T-cell (primary cell): ENCODE results near the gene EPC2. TPM values are rescaled to one million over a fixed set of nuclear protein-coding genes. Genes with fewer than 3 reads are reported as not detected.
"Not testable (repeated sequence)": the region's sequence is repeated elsewhere in the genome, so short reads cannot be mapped to it uniquely, and the experiment has no call there.

Experiments used
- ATAC-seq, 4 experiments: fragments of 200-7000 bp in 3 of 4; fragments of 150-1000 bp in 1 of 4; cut with Tn5 transposase; replicated peaks in 1 of 4; 1 replicate in 3 of 4; 2 replicates in 1 of 4; pipeline ENCODE4 v1.10.0; 2021; ENCODE audit warnings: moderate library complexity in 3 of 4, mild to moderate bottlenecking in 2 of 4, moderate number of reproducible peaks in 1 of 4
- CTCF ChIA-PET, 2 donors: fragments of 300-600 bp; sonication (Branson Sonifier 250); formaldehyde crosslinking; loops; one replicate each; lab custom pipeline; 2022; ENCODE audit warnings: antibody characterized with exemption in 2 of 2; lab: Charles Lee
- POLR2A ChIA-PET, 2 donors: fragments of 300-600 bp; sonication (Branson Sonifier 250); formaldehyde crosslinking; loops; one replicate each; lab custom pipeline; 2022; ENCODE audit warnings: antibody characterized with exemption in 2 of 2; lab: Charles Lee
- DNase-seq, 35 experiments: peaks; one replicate each; pipeline versions ENCODE4 v3.0.0 to v3.0.0-alpha.2; 2013 to 2023
- H3K27ac ChIP-seq: one replicate; pipeline ENCODE4 v1.5.1; 2013; ENCODE audit warnings: low read length
- H3K27me3 ChIP-seq, 2 experiments: replicated peaks in 1 of 2; 1 replicate in 1 of 2; 2 replicates in 1 of 2; pipeline versions ENCODE4 v1.6.1 to v1.7.0; 2013; ENCODE audit warnings: low read length in 1 of 2, mixed read lengths in 1 of 2; ENCODE audit not compliant: control insufficient read depth in 2 of 2, insufficient read depth in 2 of 2; ENCODE audit errors: extremely low read depth in 1 of 2
- H3K36me3 ChIP-seq, 2 donors: 1 replicate in 1 of 2; 2 replicates in 1 of 2; pipeline versions ENCODE4 v1.6.1 to v1.7.0; 2013; ENCODE audit warnings: low read length in 1 of 2; ENCODE audit not compliant: control insufficient read depth in 2 of 2, insufficient read depth in 1 of 2; ENCODE audit errors: extremely low read depth in 1 of 2
- H3K4me1 ChIP-seq, 2 experiments: 1 replicate in 1 of 2; 2 replicates in 1 of 2; pipeline versions ENCODE4 v1.6.1 to v1.7.0; 2013; ENCODE audit warnings: low read length in 2 of 2, mixed read lengths in 1 of 2; ENCODE audit not compliant: insufficient read depth in 2 of 2, control insufficient read depth in 1 of 2; ENCODE audit errors: extremely low read depth in 1 of 2
- H3K4me3 ChIP-seq, 2 donors: 1 replicate in 1 of 2; 2 replicates in 1 of 2; pipeline versions ENCODE4 v1.5.1 to v1.7.0; 2013; ENCODE audit warnings: mild to moderate bottlenecking in 2 of 2, low read length in 1 of 2, moderate library complexity in 1 of 2; ENCODE audit not compliant: control insufficient read depth in 1 of 2; ENCODE audit errors: extremely low read depth in 1 of 2
- H3K9me3 ChIP-seq: 2 replicates; pipeline ENCODE4 v1.7.0; 2013
- H3K27ac Mint-ChIP-seq, 2 donors: one replicate each; pipeline ENCODE4 v1.8.0; 2020 to 2021; ENCODE audit warnings: mild to moderate bottlenecking in 2 of 2, mixed read lengths in 2 of 2
- H3K27me3 Mint-ChIP-seq, 2 donors: one replicate each; pipeline ENCODE4 v1.8.0; 2021 to 2022; ENCODE audit warnings: mixed read lengths in 2 of 2
- H3K36me3 Mint-ChIP-seq: one replicate; pipeline ENCODE4 v1.8.0; 2021; ENCODE audit warnings: mixed read lengths
- H3K4me1 Mint-ChIP-seq, 3 donors: one replicate each; pipeline ENCODE4 v1.8.0; 2020 to 2022; ENCODE audit warnings: mixed read lengths in 3 of 3, mild to moderate bottlenecking in 1 of 3
- H3K4me3 Mint-ChIP-seq, 3 donors: one replicate each; pipeline ENCODE4 v1.8.0; 2020 to 2022; ENCODE audit warnings: mild to moderate bottlenecking in 3 of 3, mixed read lengths in 3 of 3, moderate library complexity in 3 of 3
- H3K9me3 Mint-ChIP-seq, 3 donors: one replicate each; pipeline ENCODE4 v1.8.0; 2020 to 2022; ENCODE audit warnings: mixed read lengths in 3 of 3
- WGBS: methylation state at CpG from one replicate; pipeline ENCODE4 v1.1.5; 2013; ENCODE audit warnings: missing lambda C conversion rate; ENCODE audit not compliant: insufficient coverage; 5-methylcytosine and 5-hydroxymethylcytosine counted together
- total RNA-seq, 35 experiments: library from RNA in 6 of 35; stranded (reverse) in 6 of 35; fragments of 120-200 nt in 1 of 35; gene quantifications; one replicate each; pipeline versions ENCODE4 v1.2.1 to v1.2.4 and lab custom pipeline; 2013 to 2026

Gene EPC2
- total RNA-seq, 5 donors from 2014 or later (not counting 1 experiment from before 2014, with no cell fraction given) = 54.3 to 84.3 (median 66.9) TPM

DNA sequence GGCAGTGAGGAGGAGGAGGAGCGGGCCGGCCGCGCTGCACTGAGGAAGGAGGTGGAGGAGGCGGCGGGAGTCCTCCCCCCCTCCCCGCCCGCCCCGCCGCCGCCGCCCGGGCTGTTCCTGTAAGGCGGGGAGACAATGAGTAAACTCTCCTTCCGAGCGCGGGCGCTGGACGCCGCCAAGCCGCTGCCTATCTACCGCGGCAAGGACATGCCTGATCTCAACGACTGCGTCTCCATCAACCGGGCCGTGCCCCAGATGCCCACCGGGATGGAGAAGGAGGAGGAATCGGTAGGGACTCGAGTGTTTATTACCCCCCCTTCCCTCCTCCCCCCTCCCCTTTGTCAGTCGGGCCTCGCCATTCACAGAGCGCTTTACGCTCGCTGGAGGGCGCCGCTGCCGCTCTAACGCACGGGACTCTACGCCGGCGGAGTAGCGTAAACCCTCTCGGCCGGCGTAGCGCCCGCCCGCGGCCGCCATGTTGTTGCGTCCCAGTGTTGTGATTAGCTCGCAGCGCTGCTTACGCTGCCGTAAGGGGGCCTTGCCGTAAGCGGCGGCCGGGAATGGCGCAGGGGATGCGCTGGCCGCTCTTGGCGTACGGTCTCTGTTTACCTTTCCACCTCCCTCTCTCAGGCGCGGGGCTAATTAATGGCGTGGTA, 460 bp downstream of the EPC2 start:
- peak; percentile 69 to 83 (median 76) for ATAC-seq
- Histone ChIP-seq H3K36me3 (no peaks in the 10 kb centered on the region), H3K27me3 (no peaks in the 10 kb centered on the region), H3K4me3 (peak overlapping the region; percentile 88 to 89), H3K27ac (peak overlapping the region; percentile 96), H3K9me3 (no peaks in the 10 kb centered on the region), H3K4me1 (peaks cover 10 to 22% of the 10 kb centered on the region in 2 experiments)
- WGBS = 0% methylated on average over 46 of the region's 69 CpGs
- Mint-ChIP-seq H3K9me3 (no peaks in the 10 kb centered on the region), H3K4me3 (peak overlapping the region; percentile 85 to 96 (median 93)), H3K4me1 (peaks cover 44 to 48% (median 44%) of the 10 kb centered on the region in 3 donors), H3K27ac (peak overlapping the region; percentile 92 to 97), H3K27me3 (no peaks in the 10 kb centered on the region), H3K36me3 (peaks cover 11% of the 10 kb centered on the region)
- ChIA-PET POLR2A (interaction anchor here (0.6 to 1.8 kb wide), 5 partner anchors 16 to 624 kb away, joined by 3 to 40 read pairs (median 6); partner anchors contain the start of genes MBD5 (in 1 of the 2) and ORC4 (in 1 of the 2)), CTCF (interaction anchor here (0.6 to 2.5 kb wide), 17 partner anchors 11 to 625 kb away, joined by 3 to 24 read pairs (median 10); partner anchors contain the start of genes MBD5 (in 1 of the 2) and ORC4 (in 1 of the 2))
- DNase-seq = peak; percentile 88 to 98 (median 93)

GRCh38 chr2:148645539-148646230, 1.1 kb downstream of the EPC2 start:
- WGBS = 0% methylated on average over 39 of the region's 47 CpGs
- no peaks in the 10 kb centered on the region for H3K27me3 Mint-ChIP-seq
- peaks cover 11% of the 10 kb centered on the region for H3K36me3 Mint-ChIP-seq
- H3K9me3 ChIP-seq = no peaks in the 10 kb centered on the region
- no peaks in the 10 kb centered on the region for H3K9me3 Mint-ChIP-seq
- ChIA-PET POLR2A (interaction anchor here (0.6 to 1.8 kb wide), 19 partner anchors 9 to 940 kb away, joined by 3 to 42 read pairs (median 4); partner anchors contain the start of genes MBD5 (in 1 of the 2) and ORC4 (in 1 of the 2)), CTCF (interaction anchor here (0.6 to 2.5 kb wide), 30 partner anchors 9 to 625 kb away, joined by 3 to 24 read pairs (median 4); partner anchors contain the start of genes MBD5 (in 1 of the 2) and ORC4 (in 1 of the 2))
- H3K27ac ChIP-seq = peak overlapping the region; percentile 96
- H3K27me3 ChIP-seq = no peaks in the 10 kb centered on the region
- ATAC-seq = peak; percentile 49 to 70 (median 54)
- H3K36me3 ChIP-seq = no peaks in the 10 kb centered on the region
- DNase-seq = peak; percentile 37 to 92 (median 71)
- peak overlapping the region; percentile 94 to 97 for H3K27ac Mint-ChIP-seq
- peak overlapping the region; percentile 88 to 89 for H3K4me3 ChIP-seq
- H3K4me1 ChIP-seq = peaks cover 11 to 22% of the 10 kb centered on the region in 2 experiments
- H3K4me3 Mint-ChIP-seq = peak overlapping the region; percentile 85 to 96 (median 93)
- H3K4me1 Mint-ChIP-seq = peaks cover 51 to 55% (median 51%) of the 10 kb centered on the region in 3 donors

- no peaks in the 10 kb centered on the region for H3K27me3 ChIP-seq
- peak overlapping the region; percentile 96 for H3K27ac ChIP-seq
- H3K4me3 ChIP-seq = peak overlapping the region in 1 of 2 donors; percentile 89
- no CpG with 5 or more reads among the region's 4 CpGs for WGBS
- Mint-ChIP-seq H3K9me3 (no peaks in the 10 kb centered on the region), H3K27me3 (no peaks in the 10 kb centered on the region), H3K36me3 (peaks cover 11% of the 10 kb centered on the region), H3K4me3 (peak overlapping the region; percentile 85 to 96 (median 93)), H3K4me1 (peaks cover 56 to 60% (median 56%) of the 10 kb centered on the region in 3 donors), H3K27ac (peak overlapping the region; percentile 88 to 94)
- POLR2A ChIA-PET = interaction anchor here (0.6 to 1.8 kb wide), 17 partner anchors 8 to 940 kb away, joined by 3 to 42 read pairs (median 4); partner anchors contain the start of genes MBD5 (in 1 of the 2) and ORC4 (in 1 of the 2)
- peaks cover 15 to 22% of the 10 kb centered on the region in 2 experiments for H3K4me1 ChIP-seq
- CTCF ChIA-PET = interaction anchor here (0.6 to 2.5 kb wide), 24 partner anchors 8 to 626 kb away, joined by 3 to 24 read pairs (median 4); partner anchors contain the start of genes MBD5 (in 1 of the 2) and ORC4 (in 1 of the 2)
- ATAC-seq (no peak), DNase-seq (no peak)
- H3K36me3 ChIP-seq = no peaks in the 10 kb centered on the region
- H3K9me3 ChIP-seq = no peaks in the 10 kb centered on the region
Measured at GRCh38 chr2:148646231-148646559, 1.6 kb downstream of the EPC2 start.

DNA sequence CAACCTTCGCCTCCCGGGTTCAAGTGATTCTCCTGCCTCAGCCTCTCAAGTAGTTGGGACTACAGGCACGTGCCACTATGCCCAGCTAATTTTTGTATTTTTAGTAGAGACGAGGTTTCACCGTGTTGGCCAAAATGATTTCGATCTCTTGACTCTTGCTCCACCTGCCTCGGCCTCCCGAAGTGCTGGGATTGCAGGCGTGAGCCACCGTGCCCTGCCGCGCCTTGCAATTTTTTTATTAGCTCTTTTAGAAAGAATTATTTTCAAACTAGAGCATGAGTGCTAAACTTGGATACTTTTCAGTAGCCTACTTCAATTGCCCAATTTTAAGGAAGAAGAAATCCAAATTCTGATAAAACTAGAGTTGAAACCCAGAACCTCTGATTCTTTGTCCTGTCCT, 3.2 kb downstream of the EPC2 start:
- not testable (repeated sequence) for H3K4me3 ChIP-seq, H3K9me3 Mint-ChIP-seq, H3K27ac ChIP-seq, H3K36me3 ChIP-seq, DNase-seq, H3K9me3 ChIP-seq, ATAC-seq, H3K27me3 Mint-ChIP-seq, H3K27ac Mint-ChIP-seq, H3K27me3 ChIP-seq
- 100% methylated on average over 4 of the region's 12 CpGs for WGBS
- Mint-ChIP-seq H3K36me3 (peaks cover 11% of the 10 kb centered on the region), H3K4me1 (peaks cover 69 to 71% (median 71%) of the 10 kb centered on the region in 3 donors), H3K4me3 (peak overlapping the region in 2 of 3 donors; percentile 17 to 38)
- CTCF ChIA-PET = interaction anchor here (0.6 to 0.9 kb wide), 4 partner anchors 13 to 658 kb away, joined by 3 to 7 read pairs (median 4); no protein-coding TSS in a partner anchor
- H3K4me1 ChIP-seq = peaks cover 22 to 26% of the 10 kb centered on the region in 2 experiments
- POLR2A ChIA-PET = interaction anchor here (0.6 kb wide), 2 partner anchors 41 to 627 kb away, joined by 9 to 13 read pairs; partner anchors contain the start of genes MBD5 (in 1 of the 2) and ORC4 (in 1 of the 2)

DNA sequence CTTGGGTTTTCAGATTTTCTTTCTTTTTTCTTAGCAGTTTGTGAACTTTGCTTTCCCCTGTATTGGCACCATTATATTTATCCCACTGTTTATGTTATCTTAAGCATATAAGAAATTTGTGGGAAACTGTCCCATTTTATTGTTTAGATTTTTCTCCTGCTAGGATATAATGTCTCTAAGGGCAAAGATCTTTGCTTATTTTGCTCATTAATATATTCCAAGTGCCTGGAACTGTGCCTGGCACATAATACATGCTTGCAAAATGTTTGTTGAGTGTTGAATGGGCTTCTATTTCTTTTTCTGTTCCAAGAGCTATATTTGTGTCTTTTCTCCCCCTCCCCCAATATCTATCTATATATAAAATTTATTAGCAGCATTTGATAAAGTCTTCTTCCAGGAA, 5.4 kb downstream of the EPC2 start:
- ChIA-PET CTCF (interaction anchor here in 1 of 2 donors (0.6 kb wide), 1 partner anchor 541 kb away, joined by 3 read pairs; no protein-coding TSS in a partner anchor), POLR2A (no interaction called here)
- no peak overlapping the region for H3K4me3 ChIP-seq
- ATAC-seq (no peak), DNase-seq (no peak)
- H3K4me1 ChIP-seq = peaks cover 24 to 33% of the 10 kb centered on the region in 2 experiments
- no peak overlapping the region for H3K27ac ChIP-seq
- no peaks in the 10 kb centered on the region for H3K27me3 Mint-ChIP-seq
- no peaks in the 10 kb centered on the region for H3K9me3 ChIP-seq
- H3K4me3 Mint-ChIP-seq = peak overlapping the region in 1 of 3 donors; percentile 38
- H3K9me3 Mint-ChIP-seq = no peaks in the 10 kb centered on the region
- no peak overlapping the region for H3K27ac Mint-ChIP-seq
- H3K27me3 ChIP-seq = no peaks in the 10 kb centered on the region
- no peaks in the 10 kb centered on the region for H3K36me3 ChIP-seq
- peaks cover 77 to 79% (median 78%) of the 10 kb centered on the region in 3 donors for H3K4me1 Mint-ChIP-seq
- H3K36me3 Mint-ChIP-seq = peaks cover 11% of the 10 kb centered on the region

DNA sequence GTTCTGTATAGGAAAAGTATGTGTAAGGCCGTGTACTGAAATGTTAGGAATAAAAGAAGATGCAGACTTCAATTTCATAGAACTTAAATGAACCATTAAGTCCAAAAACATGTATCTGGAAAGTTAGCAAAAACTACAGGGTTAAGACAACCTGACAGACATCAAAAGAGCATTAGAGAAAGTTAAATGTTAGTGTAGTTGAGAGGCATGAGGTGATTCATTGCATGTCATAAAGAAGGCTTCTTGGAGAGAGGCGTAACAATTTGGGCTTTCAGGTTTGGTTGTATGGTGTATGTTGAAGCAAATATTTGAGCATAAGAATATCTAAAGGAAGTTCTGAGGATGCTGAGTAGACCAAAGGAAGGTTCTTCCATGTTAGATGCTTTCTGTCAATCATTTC, 6.3 kb downstream of the EPC2 start:
- Mint-ChIP-seq H3K27me3 (no peaks in the 10 kb centered on the region), H3K9me3 (no peaks in the 10 kb centered on the region), H3K4me1 (peaks cover 84 to 87% (median 85%) of the 10 kb centered on the region in 3 donors), H3K36me3 (peaks cover 11% of the 10 kb centered on the region), H3K27ac (no peak overlapping the region), H3K4me3 (peak overlapping the region in 2 of 3 donors; percentile 4 to 38)
- no peak overlapping the region for H3K4me3 ChIP-seq
- peaks cover 24 to 33% of the 10 kb centered on the region in 2 experiments for H3K4me1 ChIP-seq
- no peak overlapping the region for H3K27ac ChIP-seq
- CTCF ChIA-PET = no interaction called here
- H3K36me3 ChIP-seq = no peaks in the 10 kb centered on the region
- H3K27me3 ChIP-seq = no peaks in the 10 kb centered on the region
- POLR2A ChIA-PET = no interaction called here
- 86% methylated on average over 1 of the region's 2 CpGs for WGBS
- no peak for DNase-seq
- ATAC-seq = no peak
- H3K9me3 ChIP-seq = no peaks in the 10 kb centered on the region
